ACC112 (cell line): ENCODE measurements around the gene NMNAT2.

Experiments
- H2AFZ ChIP-seq: fragments of 200-600 bp; sonication (generic); one replicate; pipeline ENCODE4 v1.6.0; 2017; ENCODE audit warnings: antibody characterized with exemption, low read length; ENCODE audit not compliant: unreplicated experiment
- H3K27ac ChIP-seq: fragments of 200-600 bp; sonication (generic); 2 replicates; pipeline ENCODE4 v1.5.1; 2014; ENCODE audit warnings: low read depth, mild to moderate bottlenecking, antibody characterized with exemption, low read length, moderate library complexity
- H3K27me3 ChIP-seq: fragments of 200-600 bp; sonication (generic); 2 replicates; pipeline ENCODE4 v1.6.1; 2014; ENCODE audit warnings: mild to moderate bottlenecking, antibody characterized with exemption, low read length, moderate library complexity, mixed read lengths; ENCODE audit not compliant: insufficient read depth
- H3K36me3 ChIP-seq: fragments of 200-600 bp; sonication (generic); 2 replicates; pipeline ENCODE4 v1.6.1; 2016; ENCODE audit warnings: mild to moderate bottlenecking, antibody characterized with exemption, low read length, moderate library complexity, mixed read lengths; ENCODE audit not compliant: insufficient read depth
- H3K4me1 ChIP-seq: fragments of 200-600 bp; sonication (generic); one replicate; pipeline ENCODE4 v1.6.1; 2016; ENCODE audit warnings: low read length, mixed read lengths; ENCODE audit not compliant: insufficient read depth, unreplicated experiment, control insufficient read depth
- H3K4me3 ChIP-seq: fragments of 200-600 bp; sonication (generic); 2 replicates; pipeline ENCODE4 v1.5.1; 2014; ENCODE audit warnings: mild to moderate bottlenecking, low read depth, low read length
- H3K79me2 ChIP-seq: fragments of 200-600 bp; sonication (generic); one replicate; pipeline ENCODE4 v1.6.0; 2016; ENCODE audit warnings: low read length; ENCODE audit not compliant: control insufficient read depth, unreplicated experiment, insufficient read depth

NMNAT2 gene

DNA sequence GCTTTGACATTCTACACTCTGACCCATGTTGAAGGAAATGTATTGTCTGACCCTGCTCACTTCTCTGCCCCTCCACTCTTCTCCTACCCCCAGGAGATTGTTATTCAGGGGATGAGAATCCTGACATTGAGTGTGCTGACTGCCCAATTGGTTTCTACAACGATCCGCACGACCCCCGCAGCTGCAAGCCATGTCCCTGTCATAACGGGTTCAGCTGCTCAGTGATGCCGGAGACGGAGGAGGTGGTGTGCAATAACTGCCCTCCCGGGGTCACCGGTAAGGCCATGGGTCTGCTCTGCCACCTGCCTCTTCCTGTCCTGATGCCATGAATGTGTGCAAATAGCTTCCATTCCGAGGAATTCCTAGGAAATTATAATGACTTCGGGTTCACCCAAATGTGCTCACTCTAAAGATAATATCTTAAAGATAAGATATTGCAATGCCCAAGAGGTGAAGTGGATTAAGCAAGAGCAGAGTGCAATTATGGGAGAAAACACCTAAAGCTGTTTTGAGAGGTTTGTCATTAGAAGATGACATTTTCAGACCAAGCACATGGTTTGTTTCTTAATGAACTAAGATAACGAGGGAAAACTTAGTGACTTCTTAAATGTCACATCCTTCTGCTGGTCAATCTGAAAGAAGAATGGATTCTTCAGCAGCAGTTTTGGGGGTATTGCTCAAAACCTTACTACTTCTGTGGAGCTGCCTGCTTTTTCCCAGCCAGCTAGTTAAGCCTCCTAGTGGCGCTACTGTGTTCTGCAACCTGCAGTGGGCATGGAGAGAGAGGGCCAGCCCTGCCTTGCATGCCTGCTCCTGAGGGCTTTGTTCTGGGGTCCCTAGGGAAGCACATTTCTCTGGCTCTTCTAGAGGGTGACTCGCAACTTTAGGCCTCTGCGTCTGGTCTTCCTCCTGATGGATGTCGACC is 190.5 kb downstream of the NMNAT2 start:
- H3K36me3 ChIP-seq, result no peaks in the 10 kb centered on the region
- H3K4me1 ChIP-seq, result peaks cover 3% of the 10 kb centered on the region
- no peak overlapping the region for H2AFZ ChIP-seq
- H3K27ac ChIP-seq, result no peak overlapping the region
- no peaks in the 10 kb centered on the region for H3K79me2 ChIP-seq
- no peaks in the 10 kb centered on the region for H3K27me3 ChIP-seq
- no peak overlapping the region for H3K4me3 ChIP-seq

DNA sequence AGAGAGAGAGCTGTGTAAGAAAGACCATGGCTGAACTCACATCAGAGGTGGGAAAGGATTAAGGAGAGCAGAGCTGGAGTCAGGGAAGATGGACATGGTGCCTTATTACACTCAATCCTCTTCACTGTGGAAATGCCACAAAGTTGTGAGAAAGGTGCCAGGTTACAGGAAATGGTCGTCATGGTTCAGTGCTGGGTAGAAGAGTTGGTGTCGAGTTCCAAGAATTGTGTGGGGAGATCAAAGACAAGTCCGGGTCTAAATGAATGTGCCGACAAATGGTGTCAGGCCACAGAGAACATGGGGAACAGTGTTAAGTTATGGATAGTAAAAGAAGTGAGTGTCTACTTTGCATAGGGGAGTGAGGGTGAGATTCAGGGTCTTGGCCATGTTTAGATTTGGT is 191.2 kb downstream of the NMNAT2 start:
- Histone ChIP-seq H3K4me1 (peaks cover 2% of the 10 kb centered on the region), H3K27ac (no peak overlapping the region), H3K36me3 (no peaks in the 10 kb centered on the region), H3K27me3 (no peaks in the 10 kb centered on the region), H3K79me2 (no peaks in the 10 kb centered on the region), H3K4me3 (no peak overlapping the region), H2AFZ (no peak overlapping the region)

DNA sequence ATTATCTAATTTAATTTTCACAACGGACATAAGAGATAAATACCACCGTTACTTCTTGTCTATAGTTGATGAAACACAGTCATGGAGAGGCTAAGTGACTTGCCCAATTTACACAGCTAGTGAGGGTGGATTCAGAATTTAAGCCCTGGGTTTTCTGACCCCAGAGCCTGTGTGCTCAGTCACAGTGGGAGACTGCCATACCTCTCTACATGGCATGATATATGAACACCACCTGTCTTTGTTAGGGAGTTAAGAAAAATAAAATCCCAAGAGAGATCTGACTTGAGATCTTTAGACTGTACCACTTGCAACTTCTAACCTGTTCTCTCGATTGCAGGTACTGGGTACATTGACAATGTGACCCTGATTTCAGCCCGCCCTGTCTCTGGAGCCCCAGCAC is 191.8 kb downstream of the NMNAT2 start:
- H2AFZ ChIP-seq, result no peak overlapping the region
- H3K4me1 ChIP-seq, result peaks cover 2% of the 10 kb centered on the region
- H3K27me3 ChIP-seq, result no peaks in the 10 kb centered on the region
- H3K79me2 ChIP-seq, result no peaks in the 10 kb centered on the region
- no peaks in the 10 kb centered on the region for H3K36me3 ChIP-seq
- H3K27ac ChIP-seq, result no peak overlapping the region
- H3K4me3 ChIP-seq, result no peak overlapping the region

DNA sequence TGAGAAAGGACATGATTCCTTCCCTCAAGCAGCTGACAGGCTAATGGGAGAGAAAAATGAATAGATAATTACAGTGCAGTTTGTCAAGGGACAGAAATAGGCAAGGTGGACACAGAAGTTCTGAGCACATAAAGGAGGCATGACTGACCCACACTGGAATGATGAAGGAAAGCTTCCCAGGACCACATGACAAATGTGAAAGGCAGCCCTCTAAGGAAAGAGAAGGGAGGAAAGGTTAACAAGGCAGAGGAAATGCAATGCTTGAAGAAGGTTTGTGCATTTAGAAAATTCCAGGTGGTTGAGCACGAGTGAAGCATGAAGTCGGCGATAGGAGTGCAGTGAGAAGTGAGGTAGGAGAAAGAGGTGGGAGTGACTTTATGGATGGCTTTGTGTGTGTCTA is 194.7 kb downstream of the NMNAT2 start:
- Histone ChIP-seq H3K4me3 (no peak overlapping the region), H3K27ac (no peak overlapping the region), H3K36me3 (no peaks in the 10 kb centered on the region), H3K27me3 (no peaks in the 10 kb centered on the region), H3K79me2 (no peaks in the 10 kb centered on the region), H2AFZ (no peak overlapping the region), H3K4me1 (peaks cover 2% of the 10 kb centered on the region)

DNA sequence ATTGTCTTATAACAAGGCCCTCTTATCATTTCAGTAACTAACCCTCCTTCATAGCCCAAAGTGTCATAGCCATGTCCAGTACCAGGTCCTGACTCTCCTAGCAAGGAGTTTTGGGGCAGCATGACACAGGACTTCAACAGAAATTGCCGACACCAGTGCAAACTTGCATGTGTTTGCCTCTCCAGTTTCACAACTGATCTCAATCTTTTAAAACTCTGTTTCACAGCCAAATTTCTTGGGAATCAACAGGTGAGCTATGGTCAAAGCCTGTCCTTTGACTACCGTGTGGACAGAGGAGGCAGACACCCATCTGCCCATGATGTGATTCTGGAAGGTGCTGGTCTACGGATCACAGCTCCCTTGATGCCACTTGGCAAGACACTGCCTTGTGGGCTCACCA is 195.3 kb downstream of the NMNAT2 start:
- Histone ChIP-seq H3K27me3 (no peaks in the 10 kb centered on the region), H2AFZ (no peak overlapping the region), H3K79me2 (no peaks in the 10 kb centered on the region), H3K4me3 (no peak overlapping the region), H3K36me3 (no peaks in the 10 kb centered on the region), H3K27ac (no peak overlapping the region), H3K4me1 (peaks cover 2% of the 10 kb centered on the region)

DNA sequence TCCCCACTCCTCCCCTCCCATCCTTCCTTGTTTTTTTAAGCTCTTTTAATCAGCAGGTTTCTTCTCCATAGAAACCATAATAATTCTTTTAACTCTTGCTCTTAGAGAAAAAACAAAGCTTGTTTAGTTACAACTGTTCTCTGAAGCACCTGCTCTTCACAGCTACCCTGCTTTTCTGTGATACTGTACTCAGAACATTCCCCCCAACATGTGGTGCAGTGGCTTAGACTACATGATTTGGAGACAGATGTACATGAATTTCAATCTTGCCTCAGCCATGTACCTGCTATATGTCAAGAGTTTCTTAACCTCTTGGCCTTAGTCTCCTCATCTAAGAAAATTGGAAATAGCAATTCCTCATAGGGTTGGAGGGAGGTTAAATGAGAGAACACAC is 198.6 kb downstream of the NMNAT2 start:
- Histone ChIP-seq H3K27ac (no peak overlapping the region), H3K79me2 (no peaks in the 10 kb centered on the region), H3K4me3 (no peak overlapping the region)

DNA sequence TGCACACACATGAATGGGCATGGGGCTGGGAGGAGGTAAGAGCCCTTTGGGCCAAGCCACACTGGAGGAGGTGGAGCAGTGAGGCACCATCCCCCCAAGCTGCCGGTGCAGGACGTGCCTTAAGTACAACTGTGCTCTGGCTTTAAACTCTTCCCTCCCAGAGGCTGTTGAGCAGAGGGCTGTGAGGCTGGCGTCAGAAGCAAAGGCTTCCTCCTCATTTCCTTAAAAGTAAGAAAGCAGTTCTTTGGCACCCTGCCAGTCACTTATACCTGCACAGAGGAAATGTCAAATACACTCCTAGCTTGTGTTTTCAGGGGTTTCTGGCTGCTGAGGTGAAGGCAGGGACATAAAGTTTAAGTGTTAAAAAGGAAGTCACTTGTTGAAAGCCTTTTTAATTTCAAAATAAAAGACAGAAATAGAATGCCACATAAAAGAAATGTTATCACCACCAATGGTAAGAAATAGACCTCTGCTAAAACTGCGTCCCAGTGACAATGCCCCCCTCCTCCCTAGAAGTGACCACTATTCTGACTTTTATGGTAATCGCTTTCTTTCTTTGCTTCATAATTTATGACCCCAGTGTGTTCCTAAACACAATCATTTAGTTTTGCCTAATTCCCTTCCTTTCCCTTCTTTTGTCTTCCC is 199.1 kb downstream of the NMNAT2 start:
- Histone ChIP-seq H3K4me3 (no peak overlapping the region), H3K27me3 (no peaks in the 10 kb centered on the region), H3K27ac (no peak overlapping the region), H3K36me3 (no peaks in the 10 kb centered on the region), H2AFZ (no peak overlapping the region), H3K4me1 (no peaks in the 10 kb centered on the region), H3K79me2 (no peaks in the 10 kb centered on the region)

More for the DNA sequence above, 198.6 kb downstream of the NMNAT2 start:
- H3K4me1 ChIP-seq, result no peaks in the 10 kb centered on the region
- H3K36me3 ChIP-seq, result no peaks in the 10 kb centered on the region
- H2AFZ ChIP-seq, result no peak overlapping the region
- no peaks in the 10 kb centered on the region for H3K27me3 ChIP-seq

DNA sequence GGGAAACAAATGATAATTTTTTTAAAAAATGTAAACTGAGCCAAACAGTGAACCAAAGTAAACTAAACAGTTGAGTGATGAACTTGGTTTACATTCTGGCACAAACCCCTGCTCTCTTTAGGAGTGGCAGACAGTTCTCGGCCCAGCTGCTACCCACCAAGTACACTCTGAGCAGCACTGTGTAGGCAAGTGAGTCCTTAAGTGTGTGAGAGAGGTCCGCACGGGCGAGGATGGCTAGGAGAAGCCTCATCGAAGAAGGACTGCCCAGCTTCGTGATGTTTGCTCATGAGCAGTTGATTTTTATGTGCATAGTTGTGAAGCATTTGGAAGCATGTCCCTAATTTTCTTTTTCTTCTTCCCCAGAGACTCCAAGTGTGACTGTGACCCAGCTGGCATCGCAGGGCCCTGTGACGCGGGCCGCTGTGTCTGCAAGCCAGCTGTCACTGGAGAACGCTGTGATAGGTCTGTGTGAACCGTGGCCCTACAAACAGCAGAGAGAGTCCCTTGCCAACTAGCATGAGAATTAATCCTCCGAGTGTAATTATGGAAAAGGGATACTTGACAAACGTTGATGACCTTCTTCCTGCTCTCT is 200.1 kb downstream of the NMNAT2 start:
- Histone ChIP-seq H3K4me1 (no peaks in the 10 kb centered on the region), H3K27me3 (no peaks in the 10 kb centered on the region), H3K27ac (no peak overlapping the region), H2AFZ (no peak overlapping the region), H3K79me2 (no peaks in the 10 kb centered on the region), H3K4me3 (no peak overlapping the region), H3K36me3 (no peaks in the 10 kb centered on the region)

DNA sequence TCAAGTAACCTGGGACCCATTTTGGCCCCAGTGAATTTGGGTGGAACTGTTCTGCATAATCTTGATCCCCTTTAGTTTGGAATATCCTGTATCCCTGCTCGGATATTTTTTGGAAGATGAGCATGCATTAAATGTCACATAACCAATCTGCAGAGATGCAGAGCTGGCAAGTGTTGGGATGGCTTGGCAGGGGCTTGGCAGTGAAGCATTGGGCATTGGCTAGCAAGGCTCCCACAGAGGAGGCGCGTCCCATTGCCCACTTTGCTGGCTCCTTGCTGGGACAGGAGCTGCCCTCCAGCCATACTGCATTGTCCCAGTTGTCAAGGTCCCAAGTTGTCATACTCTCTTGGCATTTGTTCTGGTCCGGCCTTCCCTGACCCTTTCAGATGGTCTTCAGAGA is 202.2 kb downstream of the NMNAT2 start:
- Histone ChIP-seq H3K4me1 (no peaks in the 10 kb centered on the region), H3K27me3 (no peaks in the 10 kb centered on the region), H3K79me2 (no peaks in the 10 kb centered on the region), H3K27ac (no peak overlapping the region), H3K36me3 (no peaks in the 10 kb centered on the region), H3K4me3 (no peak overlapping the region), H2AFZ (no peak overlapping the region)

DNA sequence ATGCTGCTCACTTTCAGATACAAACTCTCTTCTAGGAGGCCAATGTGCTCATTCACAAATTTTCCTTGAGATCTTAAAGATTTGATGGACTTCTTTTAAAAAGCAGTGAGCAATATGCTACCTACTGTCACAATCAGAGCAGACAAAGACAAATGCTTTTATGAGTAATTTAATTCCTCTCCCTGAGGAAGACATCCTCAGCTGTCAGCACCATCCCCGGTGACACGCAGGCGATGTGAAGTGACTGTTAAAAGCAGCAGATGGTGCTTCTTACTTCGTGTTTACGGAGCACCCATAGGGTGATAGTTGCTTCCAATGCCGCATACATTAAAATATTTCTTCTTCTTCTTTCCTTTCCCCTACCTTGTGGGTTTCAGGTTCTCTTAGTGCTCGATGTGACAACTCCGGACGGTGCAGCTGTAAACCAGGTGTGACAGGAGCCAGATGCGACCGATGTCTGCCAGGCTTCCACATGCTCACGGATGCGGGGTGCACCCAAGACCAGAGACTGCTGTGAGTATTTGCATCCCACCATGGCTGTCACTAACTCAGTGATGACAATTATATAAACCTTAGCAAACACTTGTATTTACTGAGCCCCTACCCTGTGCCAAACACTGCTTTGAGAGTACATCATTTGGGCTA is 203.0 kb downstream of the NMNAT2 start:
- Histone ChIP-seq H3K4me1 (peaks cover 7% of the 10 kb centered on the region), H2AFZ (no peak overlapping the region), H3K27ac (no peak overlapping the region), H3K4me3 (no peak overlapping the region), H3K27me3 (no peaks in the 10 kb centered on the region), H3K36me3 (no peaks in the 10 kb centered on the region), H3K79me2 (no peaks in the 10 kb centered on the region)
